Activated CD8-positive, alpha-beta memory T cell treated with anti-CD3 and anti-CD28 coated beads for 36 hours (primary cell): ENCODE data around the gene PDLIM5. TPM values are rescaled to one million over a fixed set of nuclear protein-coding genes. Genes with fewer than 3 reads are reported as not detected.
"Not testable (repeated sequence)": the region's sequence is repeated elsewhere in the genome, so short reads cannot be mapped to it uniquely, and the experiment has no call there.

Experiments
- CTCF ChIA-PET: fragments of 350-600 bp; sonication (Branson Sonifier 250); formaldehyde crosslinking; loops from one replicate; lab custom pipeline; 2021; ENCODE audit warnings: antibody characterized with exemption; lab: Charles Lee
- POLR2A ChIA-PET: fragments of 350-600 bp; sonication (Branson Sonifier 250); formaldehyde crosslinking; loops from one replicate; lab custom pipeline; 2021; ENCODE audit warnings: antibody characterized with exemption; lab: Charles Lee
- total RNA-seq, 2 experiments: library from RNA; stranded (reverse); gene quantifications; one replicate each; pipeline ENCODE4 v1.2.3, GENCODE V29; 2021

PDLIM5 gene
- total RNA-seq, 2 experiments from 2014 or later, result 23.0 to 23.5 TPM

DNA sequence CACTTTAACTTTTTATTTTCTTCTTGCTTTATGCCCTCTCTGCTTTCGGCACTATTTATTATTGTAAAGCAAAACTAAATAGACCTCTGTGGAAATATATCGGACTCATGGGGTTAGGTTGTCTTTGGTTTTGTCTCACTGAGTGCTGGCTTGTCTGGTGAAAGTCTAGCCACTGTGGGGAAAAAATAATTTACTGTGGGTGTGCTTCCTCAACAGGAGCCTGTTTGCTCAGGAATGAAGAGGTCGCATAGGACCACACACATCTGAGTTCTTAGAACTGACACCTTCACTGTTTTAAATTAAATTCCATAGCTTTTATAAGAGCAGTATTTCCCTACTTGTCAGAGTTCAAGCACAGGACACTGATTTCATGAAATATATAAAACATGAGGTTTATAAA lies 203.0 kb downstream of the PDLIM5 start:
- CTCF ChIA-PET, result no interaction called here
- POLR2A ChIA-PET, result no interaction called here

DNA sequence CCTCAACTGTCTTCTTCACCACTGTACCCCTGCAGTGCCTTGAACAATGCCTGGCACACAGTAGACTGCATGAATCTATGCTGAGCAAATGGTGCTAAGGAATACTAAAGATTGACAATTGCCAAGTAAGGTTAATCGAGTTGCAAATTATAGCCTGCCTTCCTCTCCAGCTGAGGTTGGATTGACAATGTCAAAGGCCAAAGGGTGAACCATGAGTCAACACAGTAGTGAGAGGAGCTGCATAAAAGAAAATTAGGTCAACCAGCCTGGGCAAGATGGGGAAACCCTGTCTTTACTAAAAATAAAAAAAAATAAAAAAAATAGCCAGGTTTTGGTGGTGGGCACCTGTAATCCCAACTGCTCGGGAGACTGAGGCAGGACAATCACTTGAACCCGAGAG lies 208.9 kb downstream of the PDLIM5 start:
- CTCF ChIA-PET, result no interaction called here
- POLR2A ChIA-PET, result no interaction called here

DNA sequence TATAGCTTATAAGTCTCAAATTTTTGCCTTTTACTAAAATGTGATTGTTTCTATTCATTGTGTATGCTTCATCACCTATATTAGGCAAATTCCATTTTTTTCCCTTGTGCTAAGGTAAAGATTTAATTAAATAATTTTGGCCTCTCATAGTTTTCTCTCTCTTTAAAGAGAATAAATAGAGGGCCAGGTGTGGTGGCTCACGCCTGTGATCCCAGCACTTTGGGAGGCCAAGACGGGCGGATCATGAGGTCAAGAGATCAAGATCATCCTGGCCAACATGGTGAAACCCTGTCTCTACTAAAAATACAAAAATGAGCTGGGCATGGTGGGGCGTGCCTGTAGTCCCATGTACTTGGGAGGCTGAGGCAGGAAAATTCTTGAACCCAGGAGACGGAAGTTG lies 213.3 kb downstream of the PDLIM5 start:
- POLR2A ChIA-PET, CTCF ChIA-PET: not testable (repeated sequence)

DNA sequence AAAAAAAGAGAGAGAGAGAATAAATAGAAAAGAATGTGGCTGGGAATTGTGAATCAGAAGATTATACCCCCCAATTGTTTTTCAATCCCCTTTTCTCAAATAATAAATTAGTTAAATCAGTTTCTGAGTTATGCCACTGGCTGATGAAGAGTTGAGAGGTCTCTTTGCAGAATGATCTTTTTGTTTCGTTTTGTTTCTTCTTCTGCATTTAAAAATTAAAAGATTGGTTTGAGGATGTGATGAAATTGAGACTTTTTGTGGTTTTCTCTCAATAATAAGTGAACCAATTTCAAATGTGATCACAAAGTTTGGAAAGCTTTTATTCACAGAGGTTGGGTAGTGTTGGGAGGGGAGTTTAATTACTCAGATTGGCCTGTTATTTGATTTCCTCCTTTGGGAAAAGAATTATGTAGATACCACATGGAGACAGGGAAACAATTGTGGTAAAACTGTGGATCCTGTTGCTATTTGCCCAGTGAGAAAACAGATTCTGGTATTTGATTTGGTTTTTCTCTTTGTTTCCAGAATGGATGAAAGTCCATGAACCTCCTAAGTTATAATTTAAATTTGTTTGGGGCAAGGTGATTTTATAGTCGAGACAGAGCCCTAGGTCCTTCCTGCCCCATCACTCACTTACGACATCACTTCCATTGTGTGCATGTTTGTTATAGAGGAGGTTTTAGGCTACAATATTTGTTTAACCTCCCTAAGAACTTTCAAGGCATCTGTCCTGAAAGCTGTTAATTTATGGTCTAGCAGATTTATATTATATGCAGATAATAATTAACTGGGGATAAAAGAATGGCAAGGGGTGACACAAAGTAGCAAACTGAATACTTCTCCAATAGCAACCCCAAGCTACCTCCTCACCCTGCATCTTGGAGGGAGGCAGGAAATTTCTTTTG lies 214.0 kb downstream of the PDLIM5 start:
- ChIA-PET POLR2A (no interaction called here), CTCF (no interaction called here)

DNA sequence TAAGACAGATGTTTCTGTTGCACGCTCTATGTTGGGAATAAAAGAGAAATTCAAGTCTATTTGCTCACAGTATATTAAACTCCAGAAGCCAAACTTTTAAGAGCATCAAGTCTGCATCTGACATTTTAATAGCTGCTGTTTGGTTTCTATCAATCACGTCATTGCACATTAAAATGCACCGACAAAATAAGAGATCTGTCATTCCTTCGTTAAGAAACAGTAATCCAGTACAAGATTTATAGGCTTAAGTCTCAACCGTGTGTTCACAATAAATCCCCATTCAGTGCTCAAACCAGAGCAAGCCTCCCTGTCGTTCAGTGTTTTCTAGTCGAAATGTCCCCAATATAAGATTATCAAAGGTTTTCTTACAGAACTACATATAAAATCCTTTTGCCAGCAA lies 217.0 kb downstream of the PDLIM5 start:
- ChIA-PET CTCF (interaction anchor here (0.6 kb wide), 1 partner anchor 24 kb away, joined by 3 read pairs; no protein-coding TSS in a partner anchor), POLR2A (no interaction called here)

DNA sequence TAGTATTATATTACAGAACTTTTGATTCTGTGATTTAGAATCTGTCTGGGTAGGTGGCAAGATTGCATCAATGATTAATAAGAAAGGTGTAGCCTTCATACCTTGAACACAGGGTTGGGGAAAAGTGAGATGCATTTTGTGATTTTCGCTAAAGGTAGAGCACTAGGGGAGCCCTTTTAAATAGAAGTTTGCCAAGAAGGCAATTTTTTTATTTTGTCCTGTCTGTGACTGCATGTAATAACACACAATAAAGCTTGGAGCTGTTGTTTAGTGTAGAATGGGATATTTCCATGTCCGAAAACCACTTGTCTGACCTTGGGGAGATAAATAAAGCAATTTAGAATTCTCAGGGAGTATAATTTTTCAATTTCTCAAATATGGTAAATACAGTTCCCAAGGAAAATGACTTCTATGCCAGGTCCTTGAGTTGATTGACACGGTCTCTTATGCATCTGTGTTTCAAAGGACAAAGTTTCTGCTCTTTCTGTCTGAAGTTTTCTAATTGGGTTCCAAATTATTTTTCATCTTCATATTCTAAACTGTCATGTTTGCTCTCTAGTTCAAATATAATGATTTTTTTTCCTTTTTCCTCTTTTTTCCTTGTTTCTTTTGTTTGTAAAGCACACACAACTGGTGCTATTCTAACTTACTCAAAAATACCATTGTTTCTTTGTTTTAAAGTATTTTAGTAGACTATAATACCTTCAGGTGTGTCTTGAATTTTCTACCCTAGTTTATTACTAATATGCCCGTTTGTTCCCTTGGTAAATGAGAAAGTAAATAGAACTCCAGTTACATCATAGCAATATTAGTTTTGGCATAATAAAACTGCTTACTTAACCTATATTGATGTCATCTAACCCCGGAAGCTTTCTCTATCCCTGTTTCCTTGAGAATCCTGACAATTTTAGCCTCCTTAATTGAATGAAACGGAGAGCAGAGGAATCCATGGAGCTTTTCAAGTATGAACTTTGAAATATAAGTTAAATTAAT lies 218.2 kb downstream of the PDLIM5 start:
- POLR2A ChIA-PET, result no interaction called here
- CTCF ChIA-PET, result no interaction called here

DNA sequence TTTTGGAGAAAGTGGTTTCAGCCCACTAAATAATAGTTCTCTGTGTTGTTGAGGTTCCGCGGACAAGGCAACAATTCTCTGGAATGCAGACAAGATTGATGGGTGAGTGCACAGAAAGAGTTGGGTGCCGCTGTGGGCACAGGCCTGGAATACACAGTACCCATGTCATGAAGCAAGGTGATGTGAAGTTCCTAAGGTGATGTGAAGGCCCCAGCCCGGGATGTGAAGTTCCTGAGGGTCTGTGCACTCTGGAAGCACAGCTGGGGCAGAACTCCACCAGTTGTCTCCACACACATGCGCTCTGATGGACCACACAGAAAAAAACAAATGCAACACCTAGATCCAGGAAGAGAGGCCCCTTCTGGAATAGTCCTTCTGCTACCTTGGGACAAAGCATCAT lies 219.4 kb downstream of the PDLIM5 start:
- ChIA-PET CTCF (no interaction called here), POLR2A (no interaction called here)

DNA sequence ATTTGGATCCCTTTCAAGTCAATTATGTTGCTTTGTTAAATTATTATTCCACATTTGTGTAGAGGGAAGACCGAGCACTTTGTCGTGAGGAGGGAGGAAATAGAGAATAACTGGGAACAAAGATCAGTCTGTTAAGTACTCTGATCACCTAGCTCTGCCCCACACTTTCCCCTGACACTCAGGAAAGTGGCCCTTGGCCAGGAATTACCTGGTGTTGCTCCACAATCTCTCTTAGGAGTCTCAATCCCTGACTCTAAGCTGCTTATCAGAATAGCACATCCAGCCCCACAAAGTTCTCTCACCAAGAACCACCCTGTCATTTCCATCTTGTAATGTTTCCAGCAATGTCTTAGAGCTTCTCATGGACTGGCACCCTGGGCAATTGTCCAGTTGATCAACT lies 222.2 kb downstream of the PDLIM5 start:
- CTCF ChIA-PET, result no interaction called here
- POLR2A ChIA-PET, result no interaction called here

DNA sequence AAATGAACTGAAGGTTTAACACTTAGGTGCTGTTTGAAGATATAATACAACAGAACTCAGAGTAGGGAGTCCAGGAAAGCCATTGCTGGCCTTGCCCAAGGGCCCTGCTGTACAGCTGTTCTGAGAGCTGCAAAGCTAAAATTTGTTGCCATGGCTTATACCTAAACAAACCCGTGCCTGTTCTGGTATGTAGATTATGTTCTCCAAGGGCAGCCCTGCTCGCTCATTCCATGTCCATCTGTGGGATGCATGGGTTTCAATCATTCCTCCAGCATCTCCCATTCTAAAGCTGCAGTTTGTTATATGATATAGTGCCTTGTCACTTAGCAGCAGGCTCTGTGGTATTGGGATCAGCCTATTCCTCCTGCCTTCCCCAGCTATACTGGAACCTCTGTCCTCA lies 225.2 kb downstream of the PDLIM5 start:
- POLR2A ChIA-PET, result no interaction called here
- CTCF ChIA-PET, result no interaction called here

DNA sequence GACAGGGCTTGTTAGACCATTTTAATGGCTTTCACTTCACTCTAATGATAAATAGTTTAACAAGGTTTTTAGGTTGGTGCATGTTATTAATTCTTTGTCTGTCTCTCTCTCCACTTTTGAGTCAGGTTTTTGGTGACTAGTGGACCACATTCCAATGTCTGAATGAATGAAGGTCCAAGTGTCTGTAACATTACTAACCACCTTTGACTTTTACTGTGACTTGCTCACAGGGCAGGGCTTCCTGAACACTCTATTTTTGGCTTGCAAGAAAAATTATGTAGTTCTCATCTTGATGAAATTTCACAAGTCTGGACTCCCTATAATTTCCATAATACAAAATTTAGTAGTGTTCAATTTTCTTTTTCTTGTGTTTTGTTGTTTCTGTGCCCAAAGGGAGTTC lies 227.2 kb downstream of the PDLIM5 start:
- POLR2A ChIA-PET, result no interaction called here

DNA sequence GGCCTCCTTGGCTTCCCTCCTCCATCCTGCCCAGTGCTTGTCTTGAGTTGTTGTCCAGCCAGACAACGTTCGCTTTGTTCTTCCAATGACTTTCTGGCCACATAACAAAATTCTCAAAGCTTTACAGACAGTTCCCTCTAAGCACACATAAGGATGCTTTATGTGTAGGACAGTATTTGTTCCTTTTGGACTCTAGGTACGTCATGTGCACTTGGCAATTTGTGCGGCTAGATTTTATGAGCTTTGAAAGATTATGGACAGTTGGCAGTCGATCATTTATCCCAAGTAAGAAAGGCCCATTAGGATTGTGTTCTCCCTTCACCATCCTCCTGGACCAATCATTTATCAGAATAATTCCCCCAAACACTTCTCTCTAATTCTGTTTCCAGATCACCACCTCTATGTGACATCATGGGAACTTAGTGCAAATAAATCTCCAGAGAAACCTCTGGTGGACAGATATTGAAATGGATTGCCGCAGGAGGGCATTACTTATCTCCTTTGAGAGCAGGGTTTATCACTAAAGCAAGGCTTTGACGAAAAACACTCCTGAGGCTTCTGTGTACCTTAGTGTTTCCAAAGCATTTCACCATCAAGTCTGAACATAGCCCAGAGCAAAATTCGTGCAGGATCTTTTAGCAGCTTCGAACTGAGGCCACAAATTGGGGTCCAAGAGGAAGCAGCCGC lies 228.6 kb downstream of the PDLIM5 start:
- POLR2A ChIA-PET, result no interaction called here

More for the DNA sequence above, 227.2 kb downstream of the PDLIM5 start:
- CTCF ChIA-PET, result no interaction called here

DNA sequence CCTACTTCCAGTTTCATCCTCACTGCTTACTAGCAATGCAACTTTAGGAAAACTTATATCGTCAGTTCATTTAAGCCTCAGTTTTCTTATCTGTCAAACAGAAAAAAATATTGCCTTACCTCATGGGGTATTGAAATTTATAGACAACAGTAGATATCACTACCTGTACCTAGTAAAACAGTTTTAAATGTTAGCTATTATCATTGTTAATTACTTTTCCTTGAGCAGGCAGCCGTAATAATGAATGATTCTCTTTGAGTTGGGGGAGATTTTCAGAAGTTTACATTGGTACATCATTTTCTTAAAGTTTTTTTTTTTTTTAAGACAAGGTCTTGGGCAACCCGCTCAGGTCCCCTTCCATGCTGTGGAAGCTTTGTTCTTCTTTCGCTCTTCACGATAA lies 234.3 kb downstream of the PDLIM5 start:
- POLR2A ChIA-PET, result no interaction called here

More for the DNA sequence above, 228.6 kb downstream of the PDLIM5 start:
- CTCF ChIA-PET, result no interaction called here

DNA sequence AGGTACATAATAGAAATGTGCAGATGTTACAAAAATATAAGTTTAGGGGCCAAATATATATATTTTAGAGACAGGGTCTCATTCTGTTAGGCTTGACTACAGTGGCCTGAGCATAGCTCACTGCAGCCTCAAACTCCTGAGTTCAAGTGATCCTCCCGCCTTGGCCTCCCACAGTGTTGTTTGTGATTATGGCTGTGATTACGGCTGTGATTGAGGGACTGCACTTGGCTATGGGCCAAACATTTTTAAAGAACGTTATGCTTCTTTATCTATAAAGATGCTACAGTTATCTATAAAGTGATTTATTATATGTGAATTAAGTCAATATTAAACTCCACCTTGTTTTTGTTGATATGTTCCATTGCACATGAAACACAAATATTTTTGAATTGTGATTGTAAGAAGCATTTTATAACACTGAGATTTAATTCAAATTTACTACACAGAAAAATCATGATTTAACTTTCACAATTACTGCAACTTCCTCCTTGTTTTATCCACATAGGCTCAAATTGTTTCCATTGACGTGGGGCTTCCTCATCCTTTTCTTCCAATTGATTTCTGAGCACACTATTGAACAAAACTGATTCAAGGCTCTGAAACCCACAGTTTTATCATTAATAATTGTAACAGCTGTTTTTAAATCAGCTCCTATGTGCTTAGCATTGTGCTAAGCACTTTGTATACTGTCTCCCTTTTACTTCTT lies 237.6 kb downstream of the PDLIM5 start:
- ChIA-PET POLR2A (no interaction called here), CTCF (no interaction called here)

More for the DNA sequence above, 234.3 kb downstream of the PDLIM5 start:
- CTCF ChIA-PET, result no interaction called here

DNA sequence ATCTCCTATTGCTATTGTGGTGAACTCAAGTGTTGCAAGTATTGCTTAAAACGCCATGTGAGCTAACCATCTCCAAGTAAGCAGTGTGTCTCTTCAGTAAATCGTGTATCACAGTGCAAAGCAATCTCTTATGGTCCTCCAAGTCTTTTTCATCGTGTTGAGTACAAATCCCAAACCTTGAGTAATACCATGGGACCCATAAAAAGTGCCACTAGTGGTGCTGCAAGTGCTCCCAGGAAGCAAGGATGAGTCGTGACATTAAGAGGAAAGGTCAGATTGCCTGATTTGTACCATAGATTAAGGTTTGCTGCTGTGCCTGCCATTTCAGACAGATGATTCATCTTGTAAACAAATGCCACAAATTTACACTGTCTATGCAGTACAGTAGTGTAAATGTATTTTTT lies 239.1 kb downstream of the PDLIM5 start:
- ChIA-PET CTCF (no interaction called here), POLR2A (no interaction called here)

DNA sequence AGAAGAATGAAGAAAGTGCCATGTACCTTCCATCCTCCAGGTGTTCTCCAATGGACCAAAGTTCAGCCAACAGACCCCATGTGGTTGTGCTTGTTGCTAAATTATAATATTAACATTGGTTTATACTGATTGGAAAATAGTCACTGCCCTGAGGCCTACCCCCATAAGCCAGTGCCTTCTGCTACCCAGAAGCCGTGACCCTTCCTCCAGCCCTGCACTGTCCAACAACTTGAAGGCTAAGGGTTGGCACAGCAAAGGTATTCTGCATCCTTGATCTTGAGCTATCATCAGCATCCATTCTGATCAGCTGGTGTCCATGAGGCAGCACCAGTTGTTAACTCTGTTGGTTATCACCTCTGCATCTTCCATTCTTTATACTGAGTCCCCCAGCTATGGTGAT lies 239.8 kb downstream of the PDLIM5 start:
- CTCF ChIA-PET, result no interaction called here

DNA sequence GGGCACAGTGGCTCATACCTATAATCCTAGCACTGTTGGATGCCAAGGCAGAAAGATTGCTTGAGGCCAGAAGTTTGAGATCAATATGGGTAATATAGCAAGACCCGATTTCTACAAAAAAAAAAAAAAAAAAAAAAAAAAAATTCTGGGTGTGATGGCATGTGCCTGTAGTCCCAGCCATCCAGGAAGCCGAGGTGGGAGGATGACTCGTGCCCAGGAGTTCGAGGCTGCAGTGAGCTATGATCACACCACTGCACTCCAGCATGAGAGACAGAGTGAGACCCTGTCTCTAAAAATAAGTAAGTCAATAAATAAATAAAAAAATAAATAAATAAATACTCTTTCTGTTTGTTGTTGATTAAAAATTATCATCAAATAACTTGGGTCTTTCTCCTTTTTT lies 243.6 kb downstream of the PDLIM5 start:
- POLR2A ChIA-PET, result no interaction called here
- CTCF ChIA-PET, result no interaction called here

More for the DNA sequence above, 239.8 kb downstream of the PDLIM5 start:
- POLR2A ChIA-PET, result no interaction called here

DNA sequence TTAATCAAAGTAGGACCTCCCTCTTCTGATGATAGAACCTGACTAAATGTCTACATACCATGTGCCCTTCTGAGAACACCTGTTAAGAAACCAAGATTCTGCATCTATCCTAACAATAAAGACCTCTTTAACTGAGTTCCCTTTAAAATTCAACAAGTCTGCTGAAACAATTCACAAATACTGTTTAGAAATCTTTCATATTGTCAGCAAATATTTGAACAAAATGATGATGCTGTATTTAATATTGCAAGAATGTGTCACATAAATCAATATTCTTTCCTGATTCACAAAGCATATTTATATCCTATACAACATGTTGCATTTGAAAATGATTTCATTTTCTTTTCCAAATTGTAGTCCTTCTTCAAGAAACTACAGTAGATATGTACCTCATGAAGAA lies 246.4 kb downstream of the PDLIM5 start:
- CTCF ChIA-PET, result no interaction called here
- POLR2A ChIA-PET, result no interaction called here

DNA sequence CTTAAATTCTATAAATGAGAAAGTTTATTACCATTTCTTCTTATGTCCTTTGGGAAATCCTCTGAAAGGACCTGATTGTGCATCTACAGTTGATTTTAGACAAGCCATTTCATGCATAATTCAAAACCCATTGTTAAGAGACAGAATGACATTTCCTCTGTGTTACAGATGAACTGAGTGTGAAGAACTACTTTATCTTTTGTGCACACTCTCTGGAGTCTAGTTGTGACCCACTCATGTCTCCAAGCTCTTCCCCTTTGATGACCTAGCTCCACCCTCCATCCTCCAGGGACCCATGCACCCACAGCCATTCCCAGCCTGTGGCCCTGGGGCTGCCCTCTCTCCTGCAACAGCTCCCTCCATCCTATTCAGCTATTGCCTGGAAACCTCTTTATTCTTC lies 248.6 kb downstream of the PDLIM5 start:
- POLR2A ChIA-PET, result no interaction called here
- CTCF ChIA-PET, result interaction anchor here (1.1 kb wide), 1 partner anchor 17 kb away, joined by 6 read pairs; no protein-coding TSS in a partner anchor
